Mononuclear cell (primary cell): ENCODE data around the gene PRAMEF13. TPM values are rescaled to one million over a fixed set of nuclear protein-coding genes. Genes with fewer than 3 reads are reported as not detected.
"Not testable (repeated sequence)": the region's sequence is repeated elsewhere in the genome, so short reads cannot be mapped to it uniquely, and the experiment has no call there.

Experiments
- H3K27me3 ChIP-seq: 2 replicates; pipeline ENCODE4 v1.6.0; 2011; ENCODE audit warnings: low read length, control low read depth; ENCODE audit not compliant: insufficient read depth
- H3K4me1 ChIP-seq: 2 replicates; pipeline ENCODE4 v1.5.1; 2011; ENCODE audit warnings: mild to moderate bottlenecking, low read length, control low read depth; ENCODE audit not compliant: insufficient read depth
- H3K4me3 ChIP-seq: 2 replicates; pipeline ENCODE4 v1.5.1; 2011; ENCODE audit warnings: mild to moderate bottlenecking, low read length, moderate library complexity
- H3K9me3 ChIP-seq: 2 replicates; pipeline ENCODE4 v1.5.1; 2011; ENCODE audit warnings: low read depth, mild to moderate bottlenecking, control low read depth, low read length
- total RNA-seq: library from RNA; depleted of rRNA; stranded (reverse); fragments of >200 nt; gene quantifications from one replicate; pipeline ENCODE4 v1.2.3, GENCODE V29; 2012

PRAMEF13 gene
- total RNA-seq, 1 donor: not detected

DNA sequence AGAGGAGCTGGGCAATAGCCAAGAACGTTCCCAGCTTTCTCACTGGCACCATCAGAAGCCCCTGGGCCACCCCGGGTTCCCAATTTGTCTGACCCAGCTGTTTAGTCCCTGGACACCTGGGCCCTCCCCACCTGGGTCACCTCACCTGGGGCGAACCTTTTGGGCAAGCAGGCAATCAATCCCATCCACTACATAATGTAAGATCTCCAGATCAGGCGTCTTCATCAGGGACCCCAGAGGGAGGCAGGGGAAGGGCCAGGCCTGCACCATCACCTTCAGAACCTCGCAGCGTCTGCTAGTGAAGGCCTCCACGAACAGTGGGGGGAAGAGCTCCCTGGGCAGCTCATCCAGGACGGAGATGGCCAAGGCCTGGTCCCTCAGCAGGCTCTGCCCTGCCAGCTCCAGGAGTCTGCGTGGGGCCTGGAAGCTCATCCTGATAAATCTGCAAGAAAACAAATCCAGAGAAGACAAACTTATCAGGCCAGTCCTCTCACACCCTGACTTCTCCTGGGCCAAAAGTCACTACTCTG lies 24.5 kb upstream of the PRAMEF13 start, which contains the start of gene PRAMEF18:
PRAMEF18 (minus strand) TSS at position 480 of the 530 bp plus-strand sequence; CDS start at position 432, 48 bp downstream.
- H3K27me3 ChIP-seq, H3K4me1 ChIP-seq, H3K9me3 ChIP-seq, H3K4me3 ChIP-seq: not testable (repeated sequence)

DNA sequence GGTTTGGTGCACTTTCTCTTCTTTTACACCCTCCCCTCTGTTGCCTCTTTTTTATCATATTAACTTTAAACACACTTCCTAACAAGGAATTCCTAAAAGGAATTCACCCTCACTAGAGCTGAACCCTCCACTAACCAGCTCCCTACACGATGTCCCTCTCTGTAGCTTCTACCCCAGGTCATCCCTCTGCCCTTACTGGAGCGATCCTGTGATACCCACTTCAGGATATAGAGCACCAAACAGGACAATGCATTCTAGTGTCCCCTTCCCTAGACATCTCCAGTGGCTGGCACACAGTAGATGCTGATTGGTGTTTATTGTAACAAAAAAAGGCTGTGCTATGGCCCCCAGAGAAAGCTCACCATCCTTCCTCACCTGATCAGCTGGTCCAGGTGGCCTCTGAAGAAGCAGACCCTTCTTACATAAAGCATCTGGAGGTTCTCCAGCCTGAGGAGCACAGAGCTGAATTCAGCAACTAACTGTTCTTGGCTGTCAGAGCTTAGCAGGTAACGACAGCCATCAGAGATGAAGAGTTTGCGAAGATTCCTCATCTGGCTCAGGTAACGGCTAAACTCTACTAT lies 23.4 kb upstream of the PRAMEF13 start:
- Histone ChIP-seq H3K27me3 (no peaks in the 10 kb centered on the region), H3K4me3 (no peak overlapping the region), H3K4me1 (no peaks in the 10 kb centered on the region)

DNA sequence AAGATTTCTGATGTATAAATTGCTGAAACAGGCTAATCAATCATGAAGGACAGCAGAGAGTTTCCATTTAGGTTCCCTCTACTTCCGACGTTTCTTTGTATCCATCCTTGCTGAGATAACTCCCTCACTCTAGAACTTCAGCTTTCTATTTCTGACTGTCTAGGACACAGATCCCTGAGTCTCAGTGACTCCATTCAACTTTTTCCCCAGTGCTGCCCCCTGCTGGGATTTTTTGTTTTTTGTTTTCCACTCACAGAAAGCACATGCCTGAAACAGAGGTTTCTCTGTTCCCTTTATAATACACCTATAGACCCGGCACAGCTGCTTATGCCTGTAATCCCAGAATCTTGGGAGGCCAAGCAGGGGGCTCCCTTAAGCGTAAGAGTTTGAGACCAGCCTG lies 21.6 kb upstream of the PRAMEF13 start:
- not testable (repeated sequence) for H3K9me3 ChIP-seq, H3K4me1 ChIP-seq, H3K4me3 ChIP-seq, H3K27me3 ChIP-seq

More for the DNA sequence above, 23.4 kb upstream of the PRAMEF13 start:
- no peaks in the 10 kb centered on the region for H3K9me3 ChIP-seq

DNA sequence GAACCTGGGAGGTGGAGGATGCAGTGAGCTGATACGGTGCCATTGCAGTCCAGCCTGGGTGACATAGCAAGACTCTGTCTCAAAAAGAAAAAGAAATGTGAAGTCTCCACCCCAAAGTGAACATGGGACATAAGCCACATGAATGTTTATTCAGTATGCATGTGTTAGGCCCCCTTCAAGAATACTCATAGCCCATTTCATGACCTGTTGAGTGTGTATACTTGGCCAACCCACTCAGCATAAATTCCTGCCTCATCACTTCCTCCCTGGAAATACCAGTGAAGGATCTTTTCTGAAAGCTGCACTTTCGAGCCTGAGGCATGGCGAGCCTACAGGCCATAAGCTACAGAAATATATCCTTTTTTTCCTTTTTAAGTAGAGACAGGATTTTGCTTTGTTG lies 18.0 kb upstream of the PRAMEF13 start:
- H3K4me3 ChIP-seq, H3K9me3 ChIP-seq, H3K4me1 ChIP-seq, H3K27me3 ChIP-seq: not testable (repeated sequence)

DNA sequence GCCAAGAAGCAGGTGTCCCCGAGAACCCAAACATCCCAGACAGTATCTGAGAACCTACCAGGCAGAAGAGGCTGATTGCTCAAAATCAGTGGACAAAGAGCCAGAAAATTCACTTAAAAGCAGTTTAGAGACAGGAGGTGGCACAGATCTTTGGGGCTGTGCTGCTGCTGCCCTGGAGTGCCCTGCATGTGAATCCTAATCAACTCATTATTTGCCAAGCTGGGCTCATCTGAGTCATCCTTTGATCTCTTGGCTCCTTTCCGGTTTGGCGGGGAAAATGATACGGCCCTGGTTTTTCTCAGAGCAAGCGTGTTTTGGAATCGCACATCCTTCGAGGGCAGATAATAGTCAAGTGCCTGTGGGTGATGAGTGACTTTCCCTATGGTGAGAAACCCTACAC lies 15.4 kb upstream of the PRAMEF13 start:
- not testable (repeated sequence) for H3K4me1 ChIP-seq, H3K9me3 ChIP-seq

DNA sequence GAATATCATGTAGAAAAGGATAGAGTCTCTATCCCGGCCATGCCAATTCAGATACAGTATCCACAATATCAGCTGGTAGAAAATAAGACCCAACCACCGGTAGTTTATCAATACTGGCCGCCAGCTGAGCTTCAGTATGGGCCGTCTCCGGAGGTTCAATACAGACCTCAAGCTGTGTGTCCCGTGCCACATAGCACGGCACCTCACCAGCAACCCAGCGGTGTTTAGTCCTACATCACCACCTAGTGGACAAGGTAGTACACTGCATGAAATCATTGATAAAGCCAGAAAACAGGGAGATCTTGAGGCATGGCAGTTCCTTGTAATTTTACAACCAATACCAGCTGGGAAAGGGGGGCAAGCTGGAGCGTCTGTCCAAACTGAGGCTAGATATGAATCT lies 7.5 kb upstream of the PRAMEF13 start:
- H3K4me1 ChIP-seq, H3K4me3 ChIP-seq, H3K9me3 ChIP-seq, H3K27me3 ChIP-seq: not testable (repeated sequence)

More for the DNA sequence above, 15.4 kb upstream of the PRAMEF13 start:
- not testable (repeated sequence) for H3K27me3 ChIP-seq, H3K4me3 ChIP-seq

DNA sequence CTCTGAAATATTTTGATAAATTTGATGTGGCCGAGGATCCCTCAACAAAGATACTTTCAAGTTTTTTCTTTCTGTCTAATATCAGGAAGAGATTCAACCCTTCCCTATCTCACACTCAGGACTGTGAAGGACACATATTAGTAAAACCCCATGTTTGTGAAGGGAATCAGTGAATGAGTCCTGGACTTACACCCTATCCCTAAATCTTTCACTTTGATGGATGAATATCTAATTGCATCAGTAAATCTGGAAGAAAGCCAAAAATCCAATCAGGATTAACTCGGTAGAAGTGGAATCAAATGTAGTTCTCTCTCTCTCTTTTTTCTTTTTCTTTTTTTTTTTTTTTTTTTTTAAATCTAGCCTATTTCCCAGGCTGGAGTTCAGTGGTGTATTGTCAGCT lies 29.7 kb downstream of the PRAMEF13 start, which contains the start of gene PRAMEF9:
PRAMEF9 (plus strand) TSS at position 301 of the 400 bp plus-strand sequence. CDS start 3,433 bp downstream, outside the sequence.
- not testable (repeated sequence) for H3K27me3 ChIP-seq, H3K9me3 ChIP-seq, H3K4me3 ChIP-seq, H3K4me1 ChIP-seq

DNA sequence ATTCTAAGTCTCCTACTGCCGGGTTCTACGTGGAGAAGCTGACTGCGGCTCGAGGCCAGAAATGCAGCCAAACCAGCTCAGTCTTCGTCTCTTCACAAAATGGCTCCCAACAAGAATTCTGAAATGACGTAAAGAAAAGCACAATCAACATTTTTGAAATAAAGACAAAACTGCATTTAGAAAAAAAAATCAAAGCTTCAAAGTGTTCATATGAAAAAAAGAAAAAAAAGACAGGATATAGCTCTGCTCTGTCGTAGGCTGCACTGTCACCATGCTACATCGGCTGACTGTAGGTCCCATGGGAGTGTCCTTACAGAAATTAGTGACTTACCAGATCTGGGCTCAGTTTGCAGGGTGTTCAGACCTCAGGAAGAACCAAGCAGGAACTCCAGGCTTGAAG lies 35.7 kb downstream of the PRAMEF13 start, which contains the start of gene HNRNPCL4:
HNRNPCL4 (minus strand) TSS at position 101 of the 400 bp plus-strand sequence. CDS start 164 bp downstream, outside the sequence.
- H3K9me3 ChIP-seq, H3K27me3 ChIP-seq: not testable (repeated sequence)

DNA sequence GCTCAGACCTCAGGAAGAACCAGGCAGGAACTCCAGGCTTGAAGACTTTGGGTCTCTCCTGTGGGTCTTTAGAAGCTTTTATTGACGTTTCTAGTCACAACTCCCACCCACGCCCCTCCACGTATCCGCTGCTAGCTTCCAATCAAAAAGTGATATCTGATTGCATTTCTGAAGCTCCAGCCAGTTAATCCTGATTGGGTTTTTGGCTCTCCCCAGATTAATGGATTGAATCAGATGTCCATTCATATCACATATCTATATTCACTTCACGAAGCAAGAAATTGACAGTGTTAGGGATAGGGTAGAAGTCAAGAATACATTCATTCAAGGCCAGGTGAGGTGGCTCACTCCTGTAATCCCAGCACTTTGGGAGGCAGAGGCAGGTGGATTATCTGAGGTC lies 45.3 kb downstream of the PRAMEF13 start, which contains the start of gene PRAMEF26:
PRAMEF26 (minus strand) TSS at position 101 of the 400 bp plus-strand sequence. CDS start 2,914 bp downstream, outside the sequence.
- H3K4me1 ChIP-seq, H3K4me3 ChIP-seq, H3K9me3 ChIP-seq, H3K27me3 ChIP-seq: not testable (repeated sequence)

More for the DNA sequence above, 35.7 kb downstream of the PRAMEF13 start, which contains the start of gene HNRNPCL4:
- not testable (repeated sequence) for H3K4me1 ChIP-seq, H3K4me3 ChIP-seq

Other genes starting within 250 kb of the PRAMEF13 start
- gene PRAMEF27, start 144.8 kb downstream of the PRAMEF13 start, total RNA-seq: not detected
- gene HNRNPCL3, start 140.6 kb downstream of the PRAMEF13 start, total RNA-seq: not detected
- gene PRAMEF25, start 130.6 kb downstream of the PRAMEF13 start, total RNA-seq: not detected
- not detected for gene HNRNPCL2, start 84.6 kb downstream of the PRAMEF13 start, total RNA-seq
- gene PRAMEF26, start 45.4 kb downstream of the PRAMEF13 start, total RNA-seq: not detected
- gene HNRNPCL4, start 35.8 kb downstream of the PRAMEF13 start, total RNA-seq: not detected
- gene PRAMEF9, start 29.6 kb downstream of the PRAMEF13 start, total RNA-seq: not detected
- not detected for gene PRAMEF18, start 24.7 kb upstream of the PRAMEF13 start, total RNA-seq
- gene PRAMEF5, start 52.8 kb upstream of the PRAMEF13 start, total RNA-seq: not detected
- gene PRAMEF8, start 83.7 kb upstream of the PRAMEF13 start, total RNA-seq: not detected
- gene PRAMEF33, start 102.1 kb upstream of the PRAMEF13 start, total RNA-seq: not detected
- gene PRAMEF15, start 114.2 kb upstream of the PRAMEF13 start, total RNA-seq: 0.10 TPM
- gene PRAMEF14, start 145.7 kb upstream of the PRAMEF13 start, total RNA-seq: not detected
- not detected for gene PRAMEF19, start 170.5 kb upstream of the PRAMEF13 start, total RNA-seq
- gene PRAMEF17, start 188.2 kb upstream of the PRAMEF13 start, total RNA-seq: not detected
- gene PRAMEF20, start 209.0 kb upstream of the PRAMEF13 start, total RNA-seq: not detected